Thoracic aorta (tissue), 2 donors: ENCODE measurements around the gene KRT83. TPM values are rescaled to one million over a fixed set of nuclear protein-coding genes. Genes with fewer than 3 reads are reported as not detected.
"Not testable (repeated sequence)": the region's sequence is repeated elsewhere in the genome, so short reads cannot be mapped to it uniquely, and the experiment has no call there.

Source experiments
- ATAC-seq: fragments of 150-250 bp; one replicate; pipeline ENCODE4 v1.8.0; 2017; ENCODE audit warnings: low read depth; ENCODE audit not compliant: insufficient number of reproducible peaks, low FRiP score
- DNase-seq: peaks from one replicate; pipeline ENCODE4 v3.0.0-alpha.2; 2020; ENCODE audit warnings: low spot score
- H3K27ac ChIP-seq, 2 donors: fragments of 200-600 bp; sonication (generic); 1 replicate in 1 of 2; 2 replicates in 1 of 2; pipeline ENCODE4 v1.5.1; 2016; ENCODE audit warnings: mild to moderate bottlenecking in 2 of 2, moderate library complexity in 2 of 2
- H3K27me3 ChIP-seq: fragments of 200-600 bp; sonication (generic); replicated peaks from 2 replicates; pipeline ENCODE4 v1.6.0; 2016; ENCODE audit warnings: mild to moderate bottlenecking; ENCODE audit not compliant: insufficient read depth
- H3K36me3 ChIP-seq: fragments of 200-600 bp; sonication (generic); one replicate; pipeline ENCODE4 v1.5.1; 2016
- H3K4me1 ChIP-seq, 2 donors: fragments of 200-600 bp; sonication (generic); 1 replicate in 1 of 2; 2 replicates in 1 of 2; pipeline versions ENCODE4 v1.5.1 to v1.6.0; 2016; ENCODE audit warnings: low read depth in 2 of 2, mild to moderate bottlenecking in 1 of 2; ENCODE audit not compliant: control insufficient read depth in 1 of 2
- H3K4me3 ChIP-seq: fragments of 200-600 bp; sonication (generic); 2 replicates; pipeline ENCODE4 v1.5.1; 2016; ENCODE audit warnings: mild to moderate bottlenecking
- H3K9me3 ChIP-seq: fragments of 200-600 bp; sonication (generic); 2 replicates; pipeline ENCODE4 v1.5.1; 2016
- total RNA-seq, 2 donors: library from RNA; depleted of rRNA; stranded (reverse); fragments of >200 nt; gene quantifications; one replicate each; pipeline versions ENCODE4 v1.1.0 to v1.2.3, GENCODE V29; 2016
- TF ChIP-seq, protein P1 (sequence below): fragments of 200-600 bp; sonication (generic); IDR thresholded peaks from one replicate; pipeline ENCODE4 v1.5.1; 2019; ENCODE audit warnings: antibody characterized with exemption

The KRT83 gene
- total RNA-seq, 2 donors from 2014 or later = not detected

- H3K27me3 ChIP-seq = no peaks in the 10 kb centered on the region
- H3K4me1 ChIP-seq = peaks cover 4 to 5% of the 10 kb centered on the region in 2 donors
- TF ChIP-seq, protein P1, sequence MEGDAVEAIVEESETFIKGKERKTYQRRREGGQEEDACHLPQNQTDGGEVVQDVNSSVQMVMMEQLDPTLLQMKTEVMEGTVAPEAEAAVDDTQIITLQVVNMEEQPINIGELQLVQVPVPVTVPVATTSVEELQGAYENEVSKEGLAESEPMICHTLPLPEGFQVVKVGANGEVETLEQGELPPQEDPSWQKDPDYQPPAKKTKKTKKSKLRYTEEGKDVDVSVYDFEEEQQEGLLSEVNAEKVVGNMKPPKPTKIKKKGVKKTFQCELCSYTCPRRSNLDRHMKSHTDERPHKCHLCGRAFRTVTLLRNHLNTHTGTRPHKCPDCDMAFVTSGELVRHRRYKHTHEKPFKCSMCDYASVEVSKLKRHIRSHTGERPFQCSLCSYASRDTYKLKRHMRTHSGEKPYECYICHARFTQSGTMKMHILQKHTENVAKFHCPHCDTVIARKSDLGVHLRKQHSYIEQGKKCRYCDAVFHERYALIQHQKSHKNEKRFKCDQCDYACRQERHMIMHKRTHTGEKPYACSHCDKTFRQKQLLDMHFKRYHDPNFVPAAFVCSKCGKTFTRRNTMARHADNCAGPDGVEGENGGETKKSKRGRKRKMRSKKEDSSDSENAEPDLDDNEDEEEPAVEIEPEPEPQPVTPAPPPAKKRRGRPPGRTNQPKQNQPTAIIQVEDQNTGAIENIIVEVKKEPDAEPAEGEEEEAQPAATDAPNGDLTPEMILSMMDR = no peak
- no peaks in the 10 kb centered on the region for H3K9me3 ChIP-seq
- no peaks in the 10 kb centered on the region for H3K36me3 ChIP-seq
- no peak for DNase-seq
- ATAC-seq = no peak
- no peak overlapping the region for H3K4me3 ChIP-seq
- H3K27ac ChIP-seq = no peak overlapping the region
These were observed 15.1 kb downstream of the KRT83 start for GRCh38 chr12:52305921-52306705.

- not testable (repeated sequence) for H3K9me3 ChIP-seq, H3K27me3 ChIP-seq, H3K36me3 ChIP-seq, DNase-seq, H3K27ac ChIP-seq, ATAC-seq, H3K4me1 ChIP-seq, H3K4me3 ChIP-seq
These were observed 16.2 kb downstream of the KRT83 start for GRCh38 chr12:52304941-52305411.

- H3K27me3 ChIP-seq, H3K4me3 ChIP-seq, ATAC-seq, H3K27ac ChIP-seq, H3K9me3 ChIP-seq, H3K4me1 ChIP-seq, H3K36me3 ChIP-seq, DNase-seq: not testable (repeated sequence)
These were observed 18.8 kb downstream of the KRT83 start for GRCh38 chr12:52302242-52302914.

DNA sequence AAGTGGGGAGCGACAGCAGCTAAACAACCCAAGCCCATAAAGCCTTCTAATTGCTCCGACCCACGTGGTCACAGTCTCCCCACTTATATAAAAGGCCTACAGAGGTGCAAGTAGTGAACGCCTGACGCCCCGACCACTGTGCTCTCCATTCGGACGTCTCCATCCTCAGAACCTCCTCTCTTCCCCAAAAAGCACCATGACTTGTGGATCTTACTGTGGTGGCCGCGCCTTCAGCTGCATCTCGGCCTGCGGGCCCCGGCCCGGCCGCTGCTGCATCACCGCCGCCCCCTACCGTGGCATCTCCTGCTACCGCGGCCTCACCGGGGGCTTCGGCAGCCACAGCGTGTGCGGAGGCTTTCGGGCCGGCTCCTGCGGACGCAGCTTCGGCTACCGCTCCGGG lies 19.5 kb downstream of the KRT83 start:
- H3K36me3 ChIP-seq, ATAC-seq, H3K9me3 ChIP-seq, H3K27ac ChIP-seq, H3K4me1 ChIP-seq, DNase-seq, H3K27me3 ChIP-seq, H3K4me3 ChIP-seq: not testable (repeated sequence)

DNA sequence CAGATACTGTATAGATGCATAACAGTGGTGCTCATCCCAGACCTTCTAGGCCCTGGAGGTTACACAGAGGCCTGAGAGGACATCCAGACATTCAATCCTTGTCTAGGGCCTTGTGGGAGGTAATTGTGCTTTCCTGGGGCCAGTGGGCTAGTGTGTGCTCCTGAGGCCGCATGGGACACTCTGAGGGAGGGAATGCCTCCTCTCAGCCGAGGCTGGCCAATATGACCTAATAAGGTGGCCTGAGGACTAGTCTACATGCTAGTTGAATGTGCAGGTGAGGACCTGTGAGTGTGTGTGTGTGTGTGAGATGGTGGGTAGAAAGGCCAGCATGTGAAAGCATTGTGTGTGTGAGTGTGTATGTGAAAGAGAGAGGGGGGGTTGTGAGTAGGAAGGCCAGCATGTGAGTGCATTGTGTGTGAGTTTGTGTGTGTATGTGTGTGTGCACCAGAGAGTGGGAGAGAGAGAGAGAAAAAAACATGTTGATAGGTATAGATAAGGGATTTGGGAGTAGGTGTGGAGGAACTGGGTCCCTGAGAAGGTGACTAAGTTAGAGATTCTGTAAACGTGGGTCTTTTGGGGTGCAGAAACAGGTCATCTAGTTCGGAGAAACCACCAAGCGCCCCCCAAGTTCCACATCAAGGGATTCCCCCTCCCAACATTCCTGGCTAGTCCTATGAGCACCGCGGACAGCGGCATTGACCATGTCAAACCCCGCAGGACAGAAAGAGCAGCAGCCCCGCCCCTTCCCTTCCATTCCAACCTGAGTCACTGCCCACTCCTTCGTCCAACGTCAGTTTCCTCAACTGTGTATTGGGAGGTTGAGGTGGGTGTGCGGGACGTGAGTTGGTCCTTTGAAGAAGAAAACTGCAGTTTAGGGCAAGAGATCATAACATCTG lies 20.2 kb downstream of the KRT83 start:
- TF ChIP-seq, protein P1 = no peak
- H3K4me1 ChIP-seq = no peaks in the 10 kb centered on the region
- H3K9me3 ChIP-seq = no peaks in the 10 kb centered on the region
- no peaks in the 10 kb centered on the region for H3K36me3 ChIP-seq
- H3K27ac ChIP-seq = no peak overlapping the region
- H3K4me3 ChIP-seq = no peak overlapping the region
- DNase-seq (no peak), ATAC-seq (no peak)
- no peaks in the 10 kb centered on the region for H3K27me3 ChIP-seq

DNA sequence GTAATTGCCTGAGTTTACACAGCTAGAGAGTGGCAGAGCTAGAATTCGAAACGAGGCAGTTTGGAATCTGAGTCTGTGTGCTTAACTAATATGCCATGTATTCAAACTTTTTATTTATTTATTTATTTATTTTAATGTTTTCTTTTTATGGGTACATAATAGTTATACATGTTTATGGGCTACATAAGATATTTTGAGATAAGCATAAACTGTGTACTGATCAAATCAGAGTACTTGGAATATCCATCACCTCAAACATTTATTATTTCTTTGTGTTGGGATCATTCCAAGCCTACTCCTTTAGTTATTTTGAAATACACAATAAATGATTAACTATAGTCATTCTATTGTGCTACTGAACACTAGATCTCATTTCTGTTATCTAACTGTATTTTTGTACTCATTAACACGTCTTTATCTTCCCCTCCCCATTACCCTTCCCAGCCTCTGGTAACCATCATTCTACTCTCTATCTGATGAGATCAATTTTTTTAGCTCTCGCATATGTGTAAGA lies 22.5 kb downstream of the KRT83 start:
- Histone ChIP-seq H3K27me3 (no peaks in the 10 kb centered on the region), H3K27ac (no peak overlapping the region), H3K4me3 (no peak overlapping the region), H3K36me3 (no peaks in the 10 kb centered on the region), H3K9me3 (no peaks in the 10 kb centered on the region), H3K4me1 (no peaks in the 10 kb centered on the region)
- TF ChIP-seq, protein P1 = no peak
- ATAC-seq (no peak), DNase-seq (no peak)
